ENCODE data around the gene POLR3B. TPM values are rescaled to one million over a fixed set of nuclear protein-coding genes. Genes with fewer than 3 reads are reported as not detected.

POLR3B gene
- total and polyA plus RNA-seq, 9 of the 15 experiments (the other 6 are each of a cell fraction or from before 2014, with no cell fraction given) = 7.6 to 17.9 (median 14.4) TPM

- TF ChIP-seq ZNF518B (CRISPR knock-in tag; IDR thresholded peaks at IDR 0.05) (no peak), TCF15 (CRISPR knock-in tag; IDR thresholded peaks at IDR 0.05) (no peak), ZBTB5 (IDR thresholded peaks at IDR 0.05) (no peak), ZNF384 (IDR thresholded peaks at IDR 0.05; ENCODE audit: low read depth, low read length) (no peak), NFRKB (IDR thresholded peaks at IDR 0.05; ENCODE audit: low read depth) (no peak; the same call in none of the 2 replicates), ZBTB2 (IDR thresholded peaks at IDR 0.05) (no peak; the same call in 1 of the 2 replicates), BCL6 (CRISPR knock-in tag; IDR thresholded peaks at IDR 0.05) (no peak), CUX1 (CRISPR knock-in tag; IDR thresholded peaks at IDR 0.05) (no peak), ZNF57 (CRISPR knock-in tag; IDR thresholded peaks at IDR 0.05) (no peak), RAD51 (IDR thresholded peaks at IDR 0.05; ENCODE audit: borderline replicate concordance, low read depth) (no peak), KAT7 (CRISPR knock-in tag; IDR thresholded peaks at IDR 0.05; ENCODE audit: borderline replicate concordance) (no peak), NCOA6 (IDR thresholded peaks at IDR 0.05) (no peak), HIVEP1 (CRISPR knock-in tag; IDR thresholded peaks at IDR 0.05) (no peak), ZNF24 (IDR thresholded peaks at IDR 0.05) (no peak), SRF (CRISPR knock-in tag; IDR thresholded peaks at IDR 0.05) (no peak)
Observed at GRCh38 chr12:106358396-106359241, 1.1 kb downstream of the POLR3B start (continued).

Data from K562 (cell line).